Heart right ventricle (tissue), 16 donors: ENCODE data around the gene HSPA1L. TPM values are rescaled to one million over a fixed set of nuclear protein-coding genes. Genes with fewer than 3 reads are reported as not detected.
"Not testable (repeated sequence)": the region's sequence is repeated elsewhere in the genome, so short reads cannot be mapped to it uniquely, and the experiment has no call there.

Source experiments
- ATAC-seq, 8 donors: fragments of 200-7000 bp; cut with Tn5 transposase; one replicate each; pipeline ENCODE4 v1.9.1; 2020; ENCODE audit warnings: mild to moderate bottlenecking in 8 of 8, moderate library complexity in 8 of 8, moderate number of reproducible peaks in 1 of 8
- DNase-seq, 2 donors: peaks; one replicate each; pipeline ENCODE4 v3.0.0-alpha.2; 2020
- H3K27ac ChIP-seq, 10 donors: fragments of 200-600 bp; sonication (generic) in 2 of 10; one replicate each; pipeline versions ENCODE4 v1.5.0 to v1.8.0; 2020 to 2022; ENCODE audit warnings: mild to moderate bottlenecking in 3 of 10
- H3K27me3 ChIP-seq, 7 donors: fragments of 200-600 bp; one replicate each; pipeline ENCODE4 v1.8.0; 2021 to 2022; ENCODE audit warnings: mild to moderate bottlenecking in 2 of 7
- H3K36me3 ChIP-seq, 9 donors: fragments of 200-600 bp; sonication (generic) in 1 of 9; one replicate each; pipeline versions ENCODE4 v1.5.0 to v1.8.0; 2020 to 2022; ENCODE audit warnings: mild to moderate bottlenecking in 2 of 9
- H3K4me1 ChIP-seq, 9 donors: fragments of 200-600 bp; sonication (generic) in 1 of 9; one replicate each; pipeline versions ENCODE4 v1.5.0 to v1.8.0; 2020 to 2022; ENCODE audit warnings: mild to moderate bottlenecking in 4 of 9
- H3K4me3 ChIP-seq, 10 donors: fragments of 200-600 bp; sonication (generic) in 2 of 10; one replicate each; pipeline versions ENCODE4 v1.5.0 to v1.8.0; 2020 to 2022; ENCODE audit warnings: mild to moderate bottlenecking in 7 of 10, moderate library complexity in 2 of 10
- H3K9me3 ChIP-seq, 11 donors: fragments of 200-600 bp in 10 of 11; sonication (generic) in 2 of 11; one replicate each; pipeline versions ENCODE4 v1.5.0 to v1.8.0; 2013 to 2022; ENCODE audit warnings: mild to moderate bottlenecking in 2 of 11, control low read depth in 1 of 11, moderate library complexity in 1 of 11
- CTCF ChIP-seq, 9 donors: fragments of 200-600 bp; sonication (generic) in 2 of 9; IDR thresholded peaks; one replicate each; pipeline versions ENCODE4 v1.5.0 to v1.8.0; 2021 to 2022; ENCODE audit warnings: antibody characterized with exemption in 9 of 9, mild to moderate bottlenecking in 5 of 9, moderate library complexity in 1 of 9
- WGBS, 2 donors: extraction: QIAGEN DNeasy Blood & Tissue Kit; methylation state at CpG; one replicate each; pipeline ENCODE4 v1.1.7; 2013; ENCODE audit warnings: inconsistent platforms in 1 of 2; 5-methylcytosine and 5-hydroxymethylcytosine counted together
- intact Hi-C, 10 donors: fragments of 100-400 bp; cut with DNase I; formaldehyde crosslinking; loops; one replicate each; pipeline versions ENCODE4 v1.11.1 to v1.14.2; 2022
- long read RNA-seq, 3 donors: library from polyadenylated mRNA; unstranded; transcript quantifications; one replicate each; pipeline ENCODE4 v2.0.0, GENCODE V29; 2020 to 2021
- polyA plus RNA-seq, 2 donors: library from polyadenylated mRNA; stranded (reverse); fragments of 200-250 nt; gene quantifications; one replicate each; pipeline ENCODE4 v1.2.3, GENCODE V29; 2013
- total RNA-seq, 10 donors: library from RNA; stranded (reverse); fragmentation: NEBNext Ultra II Directional in 3 of 10; extraction: Animal tissue kit (Norgen Biotek cat#: 25700) in 3 of 10; gene quantifications; one replicate each; pipeline versions ENCODE4 v1.2.1 to v1.2.4, GENCODE V29; 2021 to 2023
- donor health status: Arrhythmogenic right ventricular cardiomyopathy.
- donor health status: ischemic (EF 13 %, LVEDD 7.1; RV severe dilation, severe dysfunction).
- donor health status: healthy with polysubstance abuse.
- donor health status: DM: no; HTN: yes; CAD: no.
- donor health status: DM: no; HTN: no; CAD: no.
- donor health status: ischemic (EF 25% LVEDD 6.9; RV normal size, moderate dysfunction).
- donor health status: ischemic (EF 25% LVEDD 5.7; RV mildly dilated, moderate dysfunction).
- donor health status: healthy.
- donor health status: DM: yes; HTN: yes; CAD: no.
- donor health status: Ischemic cardiomyopathy.
- donor health status: ischemic (EF 35%, LVEDD 5.7; RV mildly dilated, moderate dysfunction).
- donor health status: nonischemic (EF 11% LVEDD 7.7; RV severe dilation, severe dysfunction).
- donor health status: DM: yes; HTN: yes; CAD: no.
- donor health status: PGD.
- donor health status: ischemic (EF 29% LVEDD 5.4; RV normal size, mild dysfunction).
- donor health status: nonischemic (EF 23%, LVEDD 6.1; RV moderate dilation, normal function).

HSPA1L gene
- total RNA-seq (1 to 10 TPM; 1.1 to 2.9 (median 1.9) TPM), polyA plus RNA-seq (1 to 10 TPM in 1 of 2 donors, under 1 TPM in 1; 0.80 to 1.4 TPM)
- long read RNA-seq, donor 1, result 0 reads
- long read RNA-seq, donor 2, partial matches to known transcripts, result 0 of 2 reads
- long read RNA-seq, donor 2, other reads (novel, unspliced or antisense), result 1 of 2 reads
- long read RNA-seq, donor 3, partial matches to known transcripts, result 2 of 5 reads
- long read RNA-seq, donor 3, other reads (novel, unspliced or antisense), result 1 of 5 reads

GRCh38 chr6:31815025-31815838 lies at the start of gene HSPA1L, which contains the start of gene HSPA1A:
Gene HSPA1L (minus strand): TSS chr6:31815283. CDS start chr6:31811972, 3,311 bp downstream.
Gene HSPA1A (plus strand): TSS chr6:31815543. CDS start chr6:31815757, 214 bp downstream.
- no peaks in the 10 kb centered on the region for H3K36me3 ChIP-seq
- H3K9me3 ChIP-seq, result no peaks in the 10 kb centered on the region
- intact Hi-C loops, result no loop called here
- no peak for TF ChIP-seq CTCF (IDR thresholded peaks at IDR 0.05)
- peak within 1 kb of the TSS; percentile 95 to 100 (median 99) for H3K27ac ChIP-seq
- peak within 1 kb of the TSS; percentile 52 to 71 (median 64) for H3K4me3 ChIP-seq
- 1 to 2% methylated on average over 55 to 56 of the region's 56 CpGs for WGBS, 2 donors
- H3K4me1 ChIP-seq, result peaks cover 7 to 43% (median 30%) of the 10 kb centered on the region in 9 donors
- no peaks in the 10 kb centered on the region for H3K27me3 ChIP-seq
- DNase-seq (peak; percentile 92 to 98), ATAC-seq (peak; percentile 84 to 94 (median 90))

- DNase-seq, result no peak
- peaks cover 0 to 17% (median 9%) of the 10 kb centered on the region in 9 donors for H3K36me3 ChIP-seq
- no peak for TF ChIP-seq CTCF (IDR thresholded peaks at IDR 0.05)
- no peak for ATAC-seq
- H3K27ac ChIP-seq, result no peak overlapping the region
- H3K9me3 ChIP-seq, result no peaks in the 10 kb centered on the region
- no peak overlapping the region for H3K4me3 ChIP-seq
- intact Hi-C loops, result loop anchor here in 2 of 10 donors (1.0 to 10.0 kb wide), 2 partner anchors 28 to 180 kb away; partner anchors contain the start of gene LY6G5C (in 1 of the 2)
- WGBS, 2 donors, result 87 to 89% methylated on average over 7 to 8 of the region's 8 CpGs
- H3K4me1 ChIP-seq, result peaks cover 8 to 29% (median 21%) of the 10 kb centered on the region in 9 donors
- no peaks in the 10 kb centered on the region for H3K27me3 ChIP-seq
These were observed 49.7 kb upstream of the HSPA1L start for GRCh38 chr6:31864818-31865204.

GRCh38 chr6:31864123-31864562 lies 49.1 kb upstream of the HSPA1L start:
- not testable (repeated sequence) for DNase-seq, H3K27me3 ChIP-seq, H3K9me3 ChIP-seq, ATAC-seq
- WGBS, 2 donors, result 16 to 18% methylated on average over 16 of the region's 16 CpGs
- Histone ChIP-seq H3K4me3 (peak overlapping the region; percentile 4 to 93 (median 76)), H3K36me3 (peaks cover 0 to 23% (median 15%) of the 10 kb centered on the region in 9 donors), H3K4me1 (peaks cover 8 to 29% (median 21%) of the 10 kb centered on the region in 9 donors), H3K27ac (peak overlapping the region in 9 of 10 donors; percentile 30 to 90 (median 66))
- intact Hi-C loops, result loop anchor here in 2 of 10 donors (1.0 to 10.0 kb wide), 2 partner anchors 29 to 179 kb away; partner anchors contain the start of gene LY6G5C (in 1 of the 2)

- H3K27me3 ChIP-seq, result no peaks in the 10 kb centered on the region
- peak within 1 kb of the TSS; percentile 8 to 93 (median 84) for H3K27ac ChIP-seq
- intact Hi-C loops, result loop anchor here in 3 of 10 donors (2.0 to 10.0 kb wide), 3 partner anchors 28 to 178 kb away; partner anchors contain the start of genes LY6G5C (in 1 of the 3) and ZBTB12 (in 1 of the 3)
- WGBS, 2 donors, result 0 to 1% methylated on average over 64 of the region's 64 CpGs
- DNase-seq (peak; percentile 99 to 100), ATAC-seq (peak; percentile 97 to 99 (median 98))
- no peaks in the 10 kb centered on the region for H3K9me3 ChIP-seq
- peaks cover 8 to 29% (median 21%) of the 10 kb centered on the region in 9 donors for H3K4me1 ChIP-seq
- TF ChIP-seq CTCF (IDR thresholded peaks at IDR 0.05), result no peak
- peaks cover 0 to 39% (median 21%) of the 10 kb centered on the region in 9 donors for H3K36me3 ChIP-seq
- peak within 1 kb of the TSS; percentile 65 to 93 (median 78) for H3K4me3 ChIP-seq
These were observed 47.5 kb upstream of the HSPA1L start, which contains the start of gene NEU1 for GRCh38 chr6:31862344-31863235. Gene NEU1 (minus strand): TSS chr6:31862821. CDS start chr6:31862776, 45 bp downstream.
